ENCODE results near the gene COL13A1.

COL13A1 gene

DNA sequence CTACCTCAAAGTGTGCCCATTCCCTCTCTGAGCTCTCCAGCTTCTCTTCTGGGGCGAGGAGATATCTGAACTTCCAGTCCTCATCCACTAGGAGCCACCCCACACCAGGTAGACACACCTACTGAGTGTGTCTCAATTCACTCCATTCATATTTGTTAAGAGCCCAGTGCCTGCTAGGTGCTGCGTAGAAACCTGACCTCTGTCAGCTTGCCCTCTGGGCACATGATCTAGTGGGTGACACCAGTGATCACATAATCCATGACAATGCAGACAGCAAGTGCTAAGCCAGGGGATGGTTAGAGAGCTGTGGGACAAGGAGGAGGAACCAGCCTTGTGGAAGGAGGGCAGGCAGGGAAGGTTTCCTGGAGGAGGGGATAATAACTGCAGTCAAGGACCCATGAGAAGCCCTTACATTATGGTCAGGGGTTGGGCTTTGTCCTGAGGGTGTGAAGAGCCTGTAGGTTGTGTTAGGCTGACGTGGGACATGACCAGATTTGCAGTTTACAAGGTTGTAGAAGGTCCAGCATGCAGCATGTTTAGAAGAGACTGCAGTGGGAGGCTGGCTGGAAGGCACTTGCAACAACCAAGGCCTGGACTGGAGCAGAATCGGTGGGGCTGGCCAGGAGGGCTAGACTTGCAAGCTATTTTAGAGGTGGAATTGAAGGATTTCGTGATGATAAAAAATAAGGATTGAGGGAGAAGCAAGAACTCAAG lies 81.8 kb downstream of the COL13A1 start:
- in situ Hi-C loops (cut with HindIII; ENCODE audit: low sequenced_read_pairs), result no loop called here

DNA sequence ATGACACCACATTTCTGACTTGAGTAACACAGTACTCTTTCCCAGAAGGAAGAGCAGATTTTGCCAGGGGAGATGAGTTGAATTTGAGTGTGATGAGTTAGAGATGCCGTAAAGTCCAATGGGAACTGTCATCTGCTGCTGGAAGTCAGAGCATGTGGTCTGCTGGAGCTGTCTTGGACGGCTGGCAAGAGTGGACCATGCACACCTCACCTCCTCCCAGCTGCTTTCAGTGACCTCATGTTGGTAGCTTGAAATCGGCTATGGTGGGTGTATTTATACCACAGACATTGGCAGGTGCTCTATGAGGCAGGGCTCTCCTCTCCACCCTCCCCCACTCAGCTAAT lies 82.3 kb downstream of the COL13A1 start:
- in situ Hi-C loops (cut with HindIII; ENCODE audit: low sequenced_read_pairs), result no loop called here

DNA sequence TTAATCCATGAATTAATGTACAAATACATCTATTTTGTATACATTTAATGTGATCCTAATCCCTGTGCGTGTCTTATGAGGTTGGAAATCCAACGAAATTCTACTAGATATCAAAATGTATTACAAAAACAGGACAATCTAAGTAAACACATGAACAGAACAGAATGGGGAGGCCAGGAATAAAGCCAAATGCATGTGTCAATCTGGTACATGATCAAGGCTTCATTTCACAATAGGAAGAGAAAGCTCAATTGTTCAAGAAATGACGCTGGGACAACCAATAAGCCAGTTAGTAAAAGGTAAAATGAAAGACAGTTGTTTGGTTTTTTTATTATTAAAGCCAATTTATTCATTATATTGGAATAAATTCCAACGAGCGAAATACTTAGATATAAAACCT lies 83.0 kb downstream of the COL13A1 start:
- in situ Hi-C loops (cut with HindIII; ENCODE audit: low sequenced_read_pairs), result no loop called here

DNA sequence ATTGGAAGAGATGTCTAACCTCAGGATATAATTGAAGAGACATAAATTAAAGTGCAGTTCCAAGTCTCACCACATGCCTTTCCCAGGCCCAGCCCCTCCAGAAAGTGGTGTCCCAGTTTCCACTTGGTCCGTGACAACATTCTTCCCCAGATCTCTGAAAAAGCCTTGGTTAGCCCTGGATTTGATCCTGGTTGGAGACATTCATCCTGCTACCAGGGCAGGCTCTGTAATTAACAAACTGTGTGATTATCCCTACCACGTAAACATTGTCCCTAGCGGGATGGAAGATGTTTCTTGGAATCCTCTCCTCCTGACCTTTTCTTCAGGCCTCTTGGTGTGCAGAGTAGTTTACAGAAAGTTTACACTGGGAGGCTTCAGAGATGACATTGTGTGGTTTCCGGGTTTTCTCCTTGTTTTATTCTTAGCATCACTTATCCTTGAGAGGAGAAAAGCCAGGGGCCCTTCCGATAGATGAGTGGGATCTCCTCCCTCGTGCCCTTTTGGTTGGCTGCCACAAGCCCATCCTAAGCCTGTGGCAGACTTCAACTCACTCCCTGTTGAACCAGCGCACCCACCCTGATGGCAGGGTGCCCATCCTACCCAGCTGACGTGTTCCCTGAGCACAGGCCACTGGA lies 83.8 kb downstream of the COL13A1 start:
- in situ Hi-C loops (cut with HindIII; ENCODE audit: low sequenced_read_pairs), result no loop called here

DNA sequence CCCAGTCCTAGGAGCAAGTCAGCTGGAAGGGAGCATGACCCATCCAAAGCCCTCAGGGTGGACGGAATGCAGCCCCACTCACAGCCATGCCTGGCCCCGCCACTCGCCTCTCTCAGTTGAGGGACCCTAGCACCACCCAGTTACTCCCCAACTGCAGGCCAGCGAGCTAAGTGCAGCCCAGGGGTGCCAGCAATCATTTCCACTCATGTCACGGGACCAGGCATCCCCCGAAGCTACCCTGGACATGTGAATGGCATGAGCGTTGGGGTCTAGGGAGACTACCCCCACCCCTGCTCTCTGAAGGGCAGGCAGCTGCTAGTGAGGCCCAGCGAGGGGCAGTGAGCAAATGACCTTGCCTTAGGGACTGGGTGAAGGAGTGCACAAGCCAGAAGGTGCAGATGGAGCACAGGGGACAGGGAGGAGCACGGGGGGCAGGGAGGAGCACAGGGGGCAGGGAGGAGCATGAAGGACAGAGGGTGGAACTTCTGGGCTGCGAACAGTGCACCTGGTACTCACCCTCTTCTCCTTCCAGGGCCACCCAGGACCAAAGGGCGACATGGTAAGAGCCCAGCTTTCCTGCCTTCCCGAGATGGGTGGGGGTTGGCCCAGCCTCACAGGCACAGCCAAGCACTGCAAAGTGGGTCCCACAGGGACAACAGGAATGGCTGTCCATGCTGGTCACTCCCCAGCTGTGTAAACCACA lies 87.3 kb downstream of the COL13A1 start:
- in situ Hi-C loops (cut with HindIII; ENCODE audit: low sequenced_read_pairs), result no loop called here

GRCh38 chr10:69890065-69890847 lies 88.5 kb downstream of the COL13A1 start:
- in situ Hi-C loops (cut with HindIII; ENCODE audit: low sequenced_read_pairs), result no loop called here

- in situ Hi-C loops (cut with HindIII; ENCODE audit: low sequenced_read_pairs), result no loop called here
Measured at GRCh38 chr10:69891057-69891617, 89.4 kb downstream of the COL13A1 start.

DNA sequence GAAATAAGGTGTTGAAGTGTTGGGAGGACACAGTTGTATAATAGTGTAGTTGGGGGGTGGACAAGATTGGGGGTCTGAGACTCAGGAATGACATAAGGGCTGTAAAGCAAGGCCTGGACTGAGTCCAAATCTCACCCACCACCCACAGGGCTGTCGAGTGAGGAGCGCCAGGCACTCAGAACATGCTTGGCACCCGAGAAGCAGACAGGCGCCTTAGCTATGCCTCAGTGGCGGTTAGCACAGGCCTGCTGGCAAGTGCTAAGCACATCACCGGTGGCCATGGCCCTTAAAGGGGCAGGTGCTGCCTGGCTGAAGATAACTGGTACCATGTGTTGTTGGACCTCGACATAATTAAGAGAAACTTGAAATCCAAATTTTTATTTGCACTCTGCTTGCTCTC lies 90.7 kb downstream of the COL13A1 start:
- in situ Hi-C loops (cut with HindIII; ENCODE audit: low sequenced_read_pairs), result no loop called here

GRCh38 chr10:69892816-69893215 lies 91.1 kb downstream of the COL13A1 start:
- in situ Hi-C loops (cut with HindIII; ENCODE audit: low sequenced_read_pairs), result no loop called here

- in situ Hi-C loops (cut with HindIII; ENCODE audit: low sequenced_read_pairs), result no loop called here
Measured at GRCh38 chr10:69893271-69893900, 91.7 kb downstream of the COL13A1 start.

DNA sequence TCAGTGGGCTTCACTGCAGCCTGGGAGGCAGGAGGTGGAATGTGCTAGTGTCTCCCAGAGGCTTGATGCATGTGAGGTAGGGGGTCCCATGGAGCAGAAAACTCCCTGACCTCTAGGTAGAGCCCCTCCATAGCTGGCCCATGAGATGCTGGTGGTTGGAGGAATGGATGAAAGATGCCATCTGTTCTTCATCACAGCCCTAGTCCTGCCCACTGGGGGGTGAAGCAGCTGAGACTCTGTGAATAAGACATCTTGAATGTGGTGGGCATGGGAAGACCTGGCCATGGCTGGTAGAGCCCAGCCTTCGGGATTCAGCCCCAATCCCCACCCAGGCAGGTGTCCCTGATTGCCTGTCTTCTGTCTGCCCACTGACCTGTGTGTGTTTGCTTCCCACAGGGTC lies 92.5 kb downstream of the COL13A1 start:
- in situ Hi-C loops (cut with HindIII; ENCODE audit: low sequenced_read_pairs), result no loop called here

DNA sequence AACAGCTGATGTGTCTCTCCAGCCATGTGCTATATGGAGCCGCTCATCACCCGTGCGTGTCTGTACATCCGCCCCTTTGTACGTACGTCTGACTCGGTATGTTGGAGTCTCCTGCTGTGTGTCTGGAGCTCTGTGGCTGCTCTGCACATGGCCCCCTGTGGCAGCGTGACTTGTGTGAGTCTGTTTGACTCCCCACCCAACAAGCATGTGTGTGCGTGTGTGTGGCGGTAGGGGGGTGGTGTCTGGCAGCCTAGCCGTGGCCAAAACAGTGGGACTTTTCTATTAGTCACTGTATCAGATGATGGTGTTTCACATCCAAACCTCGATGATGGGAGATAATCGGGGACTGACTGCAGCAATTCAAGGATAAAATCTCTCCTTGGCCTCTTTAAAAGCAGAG lies 94.1 kb downstream of the COL13A1 start:
- in situ Hi-C loops (cut with HindIII; ENCODE audit: low sequenced_read_pairs), result no loop called here

- in situ Hi-C loops (cut with HindIII; ENCODE audit: low sequenced_read_pairs), result no loop called here
Measured at GRCh38 chr10:69896606-69897231, 95.0 kb downstream of the COL13A1 start.

- in situ Hi-C loops (cut with HindIII; ENCODE audit: low sequenced_read_pairs), result no loop called here
Measured at GRCh38 chr10:69897432-69897831, 95.7 kb downstream of the COL13A1 start.

GRCh38 chr10:69897999-69898398 lies 96.3 kb downstream of the COL13A1 start:
- in situ Hi-C loops (cut with HindIII; ENCODE audit: low sequenced_read_pairs), result no loop called here

GRCh38 chr10:69898524-69898923 lies 96.8 kb downstream of the COL13A1 start:
- in situ Hi-C loops (cut with HindIII; ENCODE audit: low sequenced_read_pairs), result no loop called here

GRCh38 chr10:69898941-69899340 lies 97.2 kb downstream of the COL13A1 start:
- in situ Hi-C loops (cut with HindIII; ENCODE audit: low sequenced_read_pairs), result no loop called here

DNA sequence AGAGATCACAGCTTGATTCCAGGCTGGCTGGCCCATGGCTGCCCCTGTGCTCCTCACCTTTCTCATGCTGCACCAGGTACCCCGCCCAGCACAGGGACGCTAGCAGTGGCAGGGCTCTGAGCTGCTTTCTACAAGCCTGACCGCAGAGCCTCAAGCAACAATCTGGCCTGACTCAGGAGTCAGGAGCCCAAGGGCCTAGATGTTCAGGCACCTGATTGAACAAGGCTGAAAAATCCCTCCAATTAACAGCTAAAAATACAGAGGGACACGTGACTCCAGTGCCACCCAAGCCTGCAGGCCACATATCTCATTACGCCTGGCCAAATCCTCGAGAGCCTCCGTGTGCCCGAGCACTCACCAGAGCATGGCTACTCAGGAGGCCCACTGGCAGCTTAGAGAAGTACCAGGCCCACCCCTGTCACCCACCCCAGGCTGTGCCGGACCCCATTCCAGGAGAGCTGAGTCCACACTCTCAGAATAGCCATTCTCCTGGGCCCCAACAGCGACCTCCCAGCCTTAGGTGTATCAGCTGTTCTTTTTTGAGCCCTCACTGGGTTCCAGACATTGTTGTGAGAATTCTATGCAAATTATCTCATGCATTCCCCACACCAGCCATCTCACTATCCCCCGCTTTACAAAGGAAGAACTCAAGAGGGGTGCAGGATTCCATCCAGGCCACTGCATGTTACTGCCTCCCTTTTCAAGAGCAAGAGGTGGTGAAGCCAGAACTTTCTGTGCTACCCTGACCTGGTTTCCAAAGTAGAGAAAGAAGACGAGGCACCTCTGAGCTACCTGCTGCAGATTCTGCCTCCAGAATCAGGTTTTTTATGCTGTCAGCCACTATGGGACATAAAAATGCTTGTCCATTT lies 98.3 kb downstream of the COL13A1 start:
- in situ Hi-C loops (cut with HindIII; ENCODE audit: low sequenced_read_pairs), result loop anchor here (25.0 kb wide), 1 partner anchor 213 kb away; no protein-coding TSS in a partner anchor

GRCh38 chr10:69901022-69901421 lies 99.3 kb downstream of the COL13A1 start:
- in situ Hi-C loops (cut with HindIII; ENCODE audit: low sequenced_read_pairs), result loop anchor here (25.0 kb wide), 1 partner anchor 214 kb away; no protein-coding TSS in a partner anchor

Data from DLD1 (cell line).